ENCODE measurements around the gene LHX8.
"Not testable (repeated sequence)": the region's sequence is repeated elsewhere in the genome, so short reads cannot be mapped to it uniquely, and the experiment has no call there.

GRCh38 chr1:75181214-75181955 is 47.2 kb downstream of the LHX8 start:
- not testable (repeated sequence) for TF ChIP-seq CTCF, POLR2A (IDR thresholded peaks at IDR 0.05)
